Globus pallidus (tissue), 1 donor: Measurements from ENCODE around the gene FGF6.
A peak's percentile ranks its signal among the peaks of the same experiment; 100 is the strongest.
"Not testable (repeated sequence)": the region's sequence is repeated elsewhere in the genome, so short reads cannot be mapped to it uniquely, and the experiment has no call there.

Experiments used
- DNase-seq: peaks from one replicate; pipeline ENCODE4 v3.0.0-alpha.2; 2015; ENCODE audit warnings: low spot score

Gene FGF6

GRCh38 chr12:4445156-4446101 is at the start of gene FGF6:
TSS of gene FGF6 (minus strand) at chr12:4445815. CDS start at chr12:4445570, 245 bp downstream.
- no peak for DNase-seq

- no peak for DNase-seq
Measured at GRCh38 chr12:4490973-4491372, 45.4 kb upstream of the FGF6 start.

GRCh38 chr12:4489556-4489955 is 43.9 kb upstream of the FGF6 start:
- DNase-seq: no peak

DNA sequence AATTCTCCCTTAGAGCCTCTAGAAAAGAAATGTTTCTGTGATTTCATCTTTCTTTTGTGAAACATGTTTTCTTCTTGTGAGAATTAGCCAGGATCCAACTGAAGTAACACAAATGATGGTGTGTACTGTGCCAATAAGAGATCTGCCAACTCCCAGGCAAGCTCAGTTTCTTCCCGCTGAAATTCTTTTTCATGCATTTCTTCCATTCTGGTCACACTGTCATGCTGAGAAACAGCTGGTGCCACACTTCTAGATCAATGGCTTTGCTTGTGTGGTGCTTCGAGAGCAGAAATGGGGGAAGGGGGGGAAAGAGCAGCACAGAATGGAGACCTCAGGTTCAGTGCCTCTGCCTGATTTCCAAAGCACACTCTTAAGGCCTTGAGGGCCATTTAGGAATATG is 41.4 kb upstream of the FGF6 start:
- DNase-seq: peak; percentile 19

DNA sequence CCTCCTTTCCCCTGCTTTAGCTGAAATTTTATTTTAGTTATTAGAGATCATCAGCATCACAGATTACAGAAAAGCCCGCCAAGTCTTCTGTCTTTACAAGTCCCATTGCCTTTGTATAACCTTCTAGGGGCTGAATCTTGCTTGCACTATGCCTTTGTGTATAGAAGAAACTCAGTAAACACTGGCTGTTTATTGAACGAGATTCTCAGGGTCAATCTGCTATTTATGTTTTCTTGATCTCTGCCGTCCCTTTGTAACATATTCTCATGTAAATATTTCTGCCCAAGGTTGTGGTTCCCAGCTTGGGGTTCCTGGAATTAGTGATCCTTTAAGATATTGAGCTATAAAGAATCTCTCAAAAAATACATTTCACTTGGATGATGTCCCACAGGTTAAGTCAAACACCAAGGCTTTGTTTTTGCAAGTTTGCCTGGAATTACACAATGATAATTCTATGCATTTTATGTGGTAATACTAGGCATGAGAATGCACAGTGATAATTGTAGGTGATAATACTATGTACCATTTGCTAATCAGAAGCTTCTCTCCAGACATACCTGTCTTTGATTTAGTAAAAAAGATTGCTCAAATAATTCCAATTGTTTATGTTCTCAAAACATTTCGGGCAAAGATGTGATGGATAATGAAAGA is 40.6 kb upstream of the FGF6 start:
- no peak for DNase-seq

GRCh38 chr12:4483885-4484823 is 38.5 kb upstream of the FGF6 start:
- DNase-seq: no peak

DNA sequence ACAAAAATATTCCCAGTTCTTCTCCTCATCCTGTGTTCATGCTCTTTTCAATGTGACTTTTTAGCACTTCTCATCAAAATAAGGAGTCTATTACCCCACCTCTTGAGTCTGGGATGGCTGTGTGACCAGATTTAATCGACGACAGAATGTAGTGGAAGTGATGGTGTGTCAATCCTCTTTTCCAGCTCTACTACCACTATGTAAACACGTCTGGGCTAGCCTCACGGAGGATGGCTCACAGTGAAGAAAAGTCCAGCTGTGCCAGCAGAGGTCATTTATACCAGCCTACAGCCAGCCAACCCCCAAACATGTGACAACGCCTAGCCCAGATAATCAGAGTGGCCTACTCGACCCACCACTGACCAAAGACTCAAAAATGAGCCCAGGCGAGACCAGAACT is 37.3 kb upstream of the FGF6 start:
- no peak for DNase-seq

DNA sequence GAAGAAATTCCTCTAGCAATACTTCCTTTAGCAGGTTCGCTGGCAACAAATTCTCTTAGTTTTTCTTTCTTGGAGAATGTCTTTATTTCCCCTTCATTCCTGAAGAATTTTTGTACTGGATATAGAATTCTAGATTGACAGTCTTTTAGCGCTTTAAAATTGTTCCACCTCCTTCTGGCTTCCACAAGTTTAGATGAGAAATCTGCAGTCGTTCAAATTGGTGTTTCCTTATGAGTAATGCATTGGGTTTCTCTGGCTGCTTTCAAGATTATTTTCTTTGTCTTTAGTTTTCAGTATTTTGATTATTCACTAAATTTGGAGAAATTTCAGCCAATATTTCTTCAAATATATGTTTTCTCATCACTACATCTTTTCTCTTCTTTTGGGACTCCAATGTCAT is 33.3 kb upstream of the FGF6 start:
- DNase-seq: no peak

GRCh38 chr12:4477129-4477528 is 31.5 kb upstream of the FGF6 start:
- no peak for DNase-seq

- no peak for DNase-seq
Measured at GRCh38 chr12:4472046-4472445, 26.4 kb upstream of the FGF6 start.

DNA sequence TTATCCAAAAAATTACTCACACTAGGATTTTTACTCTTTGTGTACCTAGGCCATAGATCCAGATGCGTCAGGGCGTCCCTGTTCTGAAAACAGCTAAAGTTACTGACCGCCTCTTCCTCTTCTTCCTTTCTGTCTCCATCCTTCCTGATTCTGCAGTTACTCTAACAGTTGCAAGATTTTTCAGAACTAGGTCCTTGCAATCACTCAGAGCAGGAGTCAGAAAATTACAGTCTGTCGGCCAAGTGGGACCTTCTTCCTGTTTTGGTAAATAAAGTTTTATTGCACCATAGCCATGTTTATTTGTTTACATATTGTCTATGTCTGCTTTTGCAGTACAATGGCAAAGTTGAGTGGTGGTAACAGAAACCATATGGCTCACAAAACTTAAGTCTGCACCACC is 25.6 kb upstream of the FGF6 start:
- no peak for DNase-seq

GRCh38 chr12:4468994-4469393 is 23.4 kb upstream of the FGF6 start:
- no peak for DNase-seq

DNA sequence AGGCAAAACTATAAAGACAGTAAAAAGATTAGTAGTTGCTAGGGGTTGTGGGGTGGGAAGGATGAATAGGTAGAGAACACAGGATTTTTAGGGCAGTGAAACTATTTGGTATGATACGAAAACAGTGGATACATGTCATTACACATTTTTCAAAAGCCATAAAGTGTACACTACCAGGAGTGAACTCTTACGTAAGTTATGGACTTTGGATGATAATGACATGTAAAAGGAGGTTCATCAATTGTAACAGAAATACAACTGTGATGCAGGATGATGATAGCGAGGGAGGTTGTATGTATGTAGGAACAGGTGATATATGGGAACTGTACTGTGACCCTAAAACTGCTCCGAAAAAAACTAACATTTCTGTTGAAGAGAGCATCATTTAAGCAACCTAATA is 15.1 kb upstream of the FGF6 start:
- DNase-seq: no peak

GRCh38 chr12:4455849-4456248 is 10.2 kb upstream of the FGF6 start:
- DNase-seq: not testable (repeated sequence)

DNA sequence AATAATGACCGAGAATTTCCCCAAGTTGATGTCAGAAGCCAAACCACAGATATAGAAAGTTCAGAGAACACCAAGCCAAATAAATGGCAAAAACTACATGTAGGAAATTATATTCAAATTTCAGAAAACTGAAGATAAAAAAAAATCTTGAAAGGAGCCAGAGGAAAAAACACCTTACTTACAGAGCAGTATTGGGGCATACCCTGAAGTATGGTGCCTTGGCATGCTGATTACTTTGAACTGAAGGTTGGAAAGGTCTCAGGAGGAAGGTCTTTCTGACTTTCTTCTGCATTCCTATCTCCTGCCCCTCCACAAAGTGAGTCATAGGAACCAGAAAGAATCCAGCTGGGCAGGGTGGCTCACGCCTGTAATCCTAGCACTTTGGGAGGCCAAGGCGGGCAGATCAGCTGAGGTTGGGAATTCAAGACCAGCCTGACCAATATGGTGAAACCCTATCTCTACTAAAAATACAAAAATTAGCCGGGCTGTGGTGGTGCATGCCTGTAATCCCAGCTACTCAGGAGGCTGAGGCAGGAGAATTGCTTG is 8.8 kb upstream of the FGF6 start:
- DNase-seq: no peak

- no peak for DNase-seq
Measured at GRCh38 chr12:4451694-4452093, 6.1 kb upstream of the FGF6 start.

DNA sequence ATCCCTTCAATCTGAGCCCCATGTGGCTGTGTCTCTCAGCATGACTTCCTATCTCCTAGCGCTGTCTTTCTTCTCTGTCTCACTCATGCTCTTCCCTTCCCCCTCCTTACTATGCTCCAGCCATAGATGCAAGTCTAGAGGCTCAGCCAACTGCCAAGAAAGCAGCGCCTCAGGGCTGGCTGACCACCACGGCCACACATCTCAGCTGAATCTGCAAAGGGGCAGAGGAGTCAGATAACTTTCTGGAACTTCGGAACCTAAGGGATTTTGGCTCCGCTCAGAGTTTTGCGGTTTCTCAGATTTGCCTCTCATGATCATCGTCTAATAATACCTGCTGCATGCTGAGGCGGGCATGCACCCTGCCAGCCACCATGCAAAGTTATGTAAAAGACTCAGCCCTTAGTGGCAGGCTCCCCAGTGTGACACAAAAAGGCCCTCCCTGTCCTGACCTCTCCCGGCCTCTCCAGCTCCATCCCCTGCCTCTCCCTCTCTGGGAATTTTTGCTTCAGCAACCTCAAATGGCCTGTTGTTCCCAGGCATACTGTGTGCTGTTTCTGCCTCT is 5.0 kb upstream of the FGF6 start:
- no peak for DNase-seq

DNA sequence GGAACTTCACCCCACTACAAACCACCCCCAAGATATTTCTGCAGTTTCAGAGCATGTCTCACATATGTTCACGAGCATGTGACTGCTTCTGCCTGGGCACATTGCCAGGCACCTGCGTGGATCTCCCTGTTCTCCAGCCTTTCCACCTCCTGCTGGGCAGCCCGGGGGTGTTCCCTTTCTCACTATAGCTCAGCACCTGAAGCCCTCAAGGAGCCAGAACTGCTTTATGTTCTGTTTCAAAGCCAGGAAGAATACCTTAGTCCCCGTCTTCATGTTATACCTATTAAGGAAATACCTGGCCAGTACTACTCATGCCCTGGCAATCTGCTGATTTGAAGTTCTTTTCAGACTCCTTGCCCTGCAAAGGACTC is 4.2 kb upstream of the FGF6 start:
- no peak for DNase-seq

DNA sequence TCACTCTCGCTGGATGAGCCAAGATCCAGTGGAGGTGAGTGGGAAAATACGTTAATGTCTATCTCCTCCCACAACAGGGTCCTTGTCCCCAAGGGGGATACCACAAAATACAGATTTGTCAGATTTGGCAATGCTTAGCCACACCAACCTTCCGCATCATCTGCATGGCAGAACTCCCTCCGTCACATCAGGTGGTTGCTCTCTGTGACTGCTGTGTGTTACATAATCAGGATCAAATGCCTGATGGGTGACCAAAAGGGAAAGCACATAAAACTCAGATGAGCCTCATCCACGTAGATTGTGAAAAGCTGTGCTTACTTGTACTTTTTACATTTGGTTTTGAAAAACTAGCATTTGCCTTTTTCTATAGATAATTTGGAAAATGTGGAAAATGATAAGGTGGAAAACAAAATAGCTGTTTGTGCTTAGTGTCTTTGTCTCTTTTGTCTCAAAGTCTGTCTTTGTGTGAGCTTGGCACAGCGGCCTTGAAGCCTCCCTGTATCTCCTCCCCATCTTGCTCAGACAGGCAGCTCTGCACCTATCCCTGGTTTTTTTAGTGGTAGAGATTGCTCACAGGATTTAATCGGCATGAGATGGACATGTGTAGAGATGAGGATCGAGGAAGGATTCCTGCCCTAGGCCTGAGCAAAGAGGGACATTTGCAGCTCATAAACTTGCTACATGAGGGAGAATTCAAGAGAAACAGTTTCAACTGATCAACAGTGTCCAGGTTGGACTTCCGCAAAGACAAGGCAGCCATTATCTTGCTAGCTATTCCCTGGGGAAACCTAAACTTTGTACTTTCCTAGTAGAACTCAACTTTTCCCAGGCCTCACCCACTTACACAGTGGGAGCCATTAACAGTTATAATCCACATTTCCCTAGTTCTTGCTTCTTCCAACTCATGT is 3.6 kb upstream of the FGF6 start:
- DNase-seq: no peak

DNA sequence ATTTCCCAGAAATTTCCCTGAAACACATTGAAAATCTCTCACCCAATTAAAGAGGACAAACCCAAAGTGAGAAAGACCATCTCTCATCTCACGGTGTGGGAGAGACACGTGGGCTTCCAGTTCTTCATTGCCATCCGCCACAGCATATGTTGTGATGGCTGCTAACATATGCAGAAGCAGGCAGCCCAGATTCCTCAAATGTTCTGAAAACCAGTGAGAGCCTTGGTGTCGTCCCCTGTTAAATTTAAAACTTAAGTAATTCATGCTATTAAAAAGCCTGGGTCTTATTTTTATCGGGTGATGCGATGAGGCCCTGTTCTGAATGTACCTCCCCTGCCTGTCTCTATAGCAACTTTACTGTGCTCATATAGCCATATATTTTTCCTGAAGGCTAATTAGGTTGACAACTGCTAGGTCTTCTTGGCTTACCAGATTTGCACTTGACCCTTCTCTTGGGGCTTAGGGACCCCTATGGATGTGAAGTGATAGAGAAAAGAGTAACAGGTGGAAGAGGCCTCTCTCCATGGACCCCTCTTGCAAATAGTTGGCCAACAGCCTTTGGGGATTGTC is 2.8 kb upstream of the FGF6 start:
- no peak for DNase-seq
